GM10266 (cell line): Measurements from ENCODE around the gene CAMTA1.

Experiments used
- DNase-seq: peaks from one replicate; pipeline ENCODE4 v3.0.0; 2012; ENCODE audit errors: extremely low spot score
- CTCF ChIP-seq: IDR thresholded peaks from 2 replicates; pipeline ENCODE4 v1.5.1; 2012; ENCODE audit warnings: mild to moderate bottlenecking, low read depth; ENCODE audit not compliant: control insufficient read depth, insufficient read depth; ENCODE audit errors: missing control alignments

CAMTA1 gene

GRCh38 chr1:7427605-7428300, 642.5 kb downstream of the CAMTA1 start:
- DNase-seq: no peak
- TF ChIP-seq CTCF: no peak

- no peak for TF ChIP-seq CTCF
- no peak for DNase-seq
Observed at GRCh38 chr1:7429290-7429689, 644.0 kb downstream of the CAMTA1 start.

GRCh38 chr1:7430047-7430608, 644.9 kb downstream of the CAMTA1 start:
- TF ChIP-seq CTCF: no peak

GRCh38 chr1:7430691-7431090, 645.4 kb downstream of the CAMTA1 start:
- no peak for DNase-seq
- no peak for TF ChIP-seq CTCF

More at GRCh38 chr1:7430047-7430608, 644.9 kb downstream of the CAMTA1 start:
- no peak for DNase-seq

GRCh38 chr1:7432102-7432899, 647.0 kb downstream of the CAMTA1 start:
- no peak for TF ChIP-seq CTCF
- DNase-seq: no peak

GRCh38 chr1:7432900-7433380, 647.7 kb downstream of the CAMTA1 start:
- no peak for TF ChIP-seq CTCF
- DNase-seq: no peak
